Liver (tissue), 3 donors: ENCODE data around the gene MYL6B.

Experiments
- EGR1 ChIP-seq, 2 donors: IDR thresholded peaks; 2 replicates each; pipeline ENCODE4 v1.6.1; 2016 to 2018; ENCODE audit warnings: antibody characterized with exemption in 2 of 2, low read depth in 2 of 2
- GABPA ChIP-seq, 2 donors: IDR thresholded peaks in 1 of 2; conservative IDR thresholded peaks in 1 of 2; 2 replicates each; pipeline ENCODE4 v1.6.1; 2016; ENCODE audit warnings: antibody characterized with exemption in 2 of 2, mild to moderate bottlenecking in 1 of 2, moderate library complexity in 1 of 2
- RAD21 ChIP-seq, 2 donors: IDR thresholded peaks; 2 replicates each; pipeline ENCODE4 v1.6.1; 2016; ENCODE audit warnings: antibody characterized with exemption in 2 of 2, mild to moderate bottlenecking in 2 of 2
- SP1 ChIP-seq: IDR thresholded peaks from 2 replicates; pipeline ENCODE4 v1.6.1; 2018; ENCODE audit warnings: antibody characterized with exemption, mild to moderate bottlenecking
- TF ChIP-seq, protein P1 (sequence below): fragments of 150-350 bp; IDR thresholded peaks from 2 replicates; pipeline ENCODE4 v1.5.1; 2017; ENCODE audit warnings: improper control_type of control experiment, low read depth, low read length; ENCODE audit not compliant: missing input control
- TF ChIP-seq, protein P2 (sequence below): IDR thresholded peaks from 2 replicates; pipeline ENCODE4 v1.6.1; 2016; ENCODE audit warnings: antibody characterized with exemption, mild to moderate bottlenecking
- donor health status: healthy.
- donor health status: healthy.

DNA sequence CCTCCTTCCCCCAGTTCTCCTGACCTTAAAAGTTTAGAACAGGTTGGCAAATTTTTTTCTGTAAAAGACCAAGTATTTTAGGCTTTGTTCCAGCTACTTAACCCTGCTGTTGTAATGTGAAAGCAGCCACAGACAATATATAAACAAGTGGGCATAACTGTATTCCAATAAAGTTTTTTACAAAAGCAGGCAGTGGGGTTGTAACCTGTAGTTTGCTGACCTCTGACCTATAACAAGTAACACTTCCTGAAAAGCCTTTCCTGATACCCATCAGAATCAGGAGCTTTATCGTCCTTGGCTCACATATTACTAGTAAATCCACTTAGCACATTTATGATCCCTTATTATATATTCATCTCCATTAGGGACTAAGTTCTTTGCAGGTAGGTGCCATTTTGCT is 50.0 kb downstream of the MYL6B start:
- TF ChIP-seq, protein P1, sequence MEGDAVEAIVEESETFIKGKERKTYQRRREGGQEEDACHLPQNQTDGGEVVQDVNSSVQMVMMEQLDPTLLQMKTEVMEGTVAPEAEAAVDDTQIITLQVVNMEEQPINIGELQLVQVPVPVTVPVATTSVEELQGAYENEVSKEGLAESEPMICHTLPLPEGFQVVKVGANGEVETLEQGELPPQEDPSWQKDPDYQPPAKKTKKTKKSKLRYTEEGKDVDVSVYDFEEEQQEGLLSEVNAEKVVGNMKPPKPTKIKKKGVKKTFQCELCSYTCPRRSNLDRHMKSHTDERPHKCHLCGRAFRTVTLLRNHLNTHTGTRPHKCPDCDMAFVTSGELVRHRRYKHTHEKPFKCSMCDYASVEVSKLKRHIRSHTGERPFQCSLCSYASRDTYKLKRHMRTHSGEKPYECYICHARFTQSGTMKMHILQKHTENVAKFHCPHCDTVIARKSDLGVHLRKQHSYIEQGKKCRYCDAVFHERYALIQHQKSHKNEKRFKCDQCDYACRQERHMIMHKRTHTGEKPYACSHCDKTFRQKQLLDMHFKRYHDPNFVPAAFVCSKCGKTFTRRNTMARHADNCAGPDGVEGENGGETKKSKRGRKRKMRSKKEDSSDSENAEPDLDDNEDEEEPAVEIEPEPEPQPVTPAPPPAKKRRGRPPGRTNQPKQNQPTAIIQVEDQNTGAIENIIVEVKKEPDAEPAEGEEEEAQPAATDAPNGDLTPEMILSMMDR = no peak
- no peak for TF ChIP-seq RAD21 (IDR thresholded peaks at IDR 0.05)
- no peak for TF ChIP-seq GABPA (IDR thresholded peaks at IDR 0.05 in 1 of 2, conservative IDR thresholded peaks at IDR 0.05 in 1 of 2)
- TF ChIP-seq, protein P2, sequence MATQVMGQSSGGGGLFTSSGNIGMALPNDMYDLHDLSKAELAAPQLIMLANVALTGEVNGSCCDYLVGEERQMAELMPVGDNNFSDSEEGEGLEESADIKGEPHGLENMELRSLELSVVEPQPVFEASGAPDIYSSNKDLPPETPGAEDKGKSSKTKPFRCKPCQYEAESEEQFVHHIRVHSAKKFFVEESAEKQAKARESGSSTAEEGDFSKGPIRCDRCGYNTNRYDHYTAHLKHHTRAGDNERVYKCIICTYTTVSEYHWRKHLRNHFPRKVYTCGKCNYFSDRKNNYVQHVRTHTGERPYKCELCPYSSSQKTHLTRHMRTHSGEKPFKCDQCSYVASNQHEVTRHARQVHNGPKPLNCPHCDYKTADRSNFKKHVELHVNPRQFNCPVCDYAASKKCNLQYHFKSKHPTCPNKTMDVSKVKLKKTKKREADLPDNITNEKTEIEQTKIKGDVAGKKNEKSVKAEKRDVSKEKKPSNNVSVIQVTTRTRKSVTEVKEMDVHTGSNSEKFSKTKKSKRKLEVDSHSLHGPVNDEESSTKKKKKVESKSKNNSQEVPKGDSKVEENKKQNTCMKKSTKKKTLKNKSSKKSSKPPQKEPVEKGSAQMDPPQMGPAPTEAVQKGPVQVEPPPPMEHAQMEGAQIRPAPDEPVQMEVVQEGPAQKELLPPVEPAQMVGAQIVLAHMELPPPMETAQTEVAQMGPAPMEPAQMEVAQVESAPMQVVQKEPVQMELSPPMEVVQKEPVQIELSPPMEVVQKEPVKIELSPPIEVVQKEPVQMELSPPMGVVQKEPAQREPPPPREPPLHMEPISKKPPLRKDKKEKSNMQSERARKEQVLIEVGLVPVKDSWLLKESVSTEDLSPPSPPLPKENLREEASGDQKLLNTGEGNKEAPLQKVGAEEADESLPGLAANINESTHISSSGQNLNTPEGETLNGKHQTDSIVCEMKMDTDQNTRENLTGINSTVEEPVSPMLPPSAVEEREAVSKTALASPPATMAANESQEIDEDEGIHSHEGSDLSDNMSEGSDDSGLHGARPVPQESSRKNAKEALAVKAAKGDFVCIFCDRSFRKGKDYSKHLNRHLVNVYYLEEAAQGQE = no peak
- TF ChIP-seq EGR1 (IDR thresholded peaks at IDR 0.05; ENCODE audit: low read depth in 2 of 2) = no peak
- TF ChIP-seq SP1 = no peak
